SK-N-SH (cell line): Measurements from ENCODE around the gene RAB23. TPM values are rescaled to one million over a fixed set of nuclear protein-coding genes. Genes with fewer than 3 reads are reported as not detected.

Experiments
- CTCF ChIA-PET: fragments of 300-600, 350-600 bp; formaldehyde crosslinking; extraction: SDS; loops from one replicate; lab custom pipeline; 2021; lab: Yijun Ruan, JAX
- POLR2A ChIA-PET: fragments of 350-600 bp; sonication (Branson Sonifier 250); formaldehyde crosslinking; extraction: SDS; loops from one replicate; lab custom pipeline; 2020; ENCODE audit warnings: antibody characterized with exemption, inconsistent platforms; lab: Yijun Ruan, JAX
- DNase-seq: peaks from one replicate; pipeline ENCODE4 v3.0.0; 2012
- H2AFZ ChIP-seq: fragments of 200-600 bp; sonication (generic); 2 replicates; pipeline ENCODE4 v1.8.1; 2016; ENCODE audit warnings: antibody characterized with exemption, mild to moderate bottlenecking, low read depth
- H3F3A ChIP-seq: fragments of 200-600 bp; sonication (generic); replicated peaks from 2 replicates; pipeline ENCODE3; 2016; ENCODE audit warnings: antibody characterized with exemption, mild to moderate bottlenecking; ENCODE audit not compliant: insufficient read depth
- H3K27ac ChIP-seq, 2 experiments: fragments of 200-500 bp in 1 of 2; fragments of 200-600 bp in 1 of 2; sonication (Bioruptor generic) in 1 of 2; sonication (generic), shearing (Covaris generic) in 1 of 2; 2 replicates each; pipeline versions ENCODE4 v1.5.1 to v1.6.1; 2014 to 2016; ENCODE audit warnings: low read depth in 2 of 2, inconsistent platforms in 1 of 2, low read length in 1 of 2, mild to moderate bottlenecking in 1 of 2, mixed read lengths in 1 of 2
- H3K27me3 ChIP-seq: fragments of 200-600 bp; sonication (generic), shearing (Covaris generic); 2 replicates; pipeline ENCODE4 v1.6.1; 2016; ENCODE audit warnings: mixed run types; ENCODE audit not compliant: insufficient read depth
- H3K36me3 ChIP-seq, 2 experiments: fragments of 200-500 bp in 1 of 2; fragments of 200-600 bp in 1 of 2; sonication (Bioruptor generic) in 1 of 2; sonication (generic) in 1 of 2; replicated peaks in 1 of 2; 2 replicates each; pipeline versions ENCODE3 to v1.5.1; 2014 to 2016; ENCODE audit warnings: low read length in 1 of 2, mild to moderate bottlenecking in 1 of 2; ENCODE audit not compliant: insufficient read depth in 2 of 2, control insufficient read depth in 1 of 2
- H3K4me1 ChIP-seq, 2 experiments: fragments of 200-500 bp in 1 of 2; fragments of 200-600 bp in 1 of 2; sonication (Bioruptor generic) in 1 of 2; sonication (generic), shearing (Covaris generic) in 1 of 2; 2 replicates each; pipeline versions ENCODE4 v1.5.1 to v1.6.1; 2014 to 2016; ENCODE audit warnings: low read depth in 1 of 2, low read length in 1 of 2, mixed run types in 1 of 2; ENCODE audit not compliant: insufficient read depth in 2 of 2, control insufficient read depth in 1 of 2
- H3K4me2 ChIP-seq: fragments of 200-600 bp; sonication (generic), shearing (Covaris generic); 2 replicates; pipeline ENCODE4 v1.6.1; 2017; ENCODE audit warnings: mixed run types
- H3K4me3 ChIP-seq, 2 experiments: fragments of 200-500 bp in 1 of 2; fragments of 200-600 bp in 1 of 2; sonication (Bioruptor generic) in 1 of 2; sonication (generic), shearing (Covaris generic) in 1 of 2; 2 replicates each; pipeline versions ENCODE4 v1.5.1 to v1.8.1; 2014 to 2016; ENCODE audit warnings: low read depth in 2 of 2, inconsistent platforms in 1 of 2, low read length in 1 of 2, mild to moderate bottlenecking in 1 of 2, mixed read lengths in 1 of 2, moderate library complexity in 1 of 2
- H3K79me2 ChIP-seq: fragments of 200-600 bp; sonication (generic); 2 replicates; pipeline ENCODE4 v1.8.1; 2017; ENCODE audit warnings: mild to moderate bottlenecking; ENCODE audit not compliant: insufficient read depth
- H3K9ac ChIP-seq: fragments of 200-600 bp; sonication (generic); 2 replicates; pipeline ENCODE4 v1.6.1; 2017; ENCODE audit warnings: mixed run types
- H3K9me2 ChIP-seq: fragments of 200-600 bp; sonication (generic); 2 replicates; pipeline ENCODE4 v1.6.1; 2017; ENCODE audit warnings: mixed run types
- H3K9me3 ChIP-seq: fragments of 200-600 bp; sonication (generic); 2 replicates; pipeline ENCODE4 v1.6.1; 2017; ENCODE audit warnings: mixed run types, mild to moderate bottlenecking, moderate library complexity
- H4K20me1 ChIP-seq: fragments of 200-600 bp; sonication (generic); 2 replicates; pipeline ENCODE4 v1.6.1; 2017; ENCODE audit warnings: mild to moderate bottlenecking, mixed run types; ENCODE audit not compliant: insufficient read depth
- CHD2 ChIP-seq: fragments of 150-350 bp; IDR thresholded peaks from 2 replicates; pipeline ENCODE4 v1.6.1; 2018; ENCODE audit warnings: low read length; ENCODE audit not compliant: partially characterized antibody
- ELF1 ChIP-seq: IDR thresholded peaks from 2 replicates; pipeline ENCODE4 v1.4.0; 2012
- EP300 ChIP-seq, 2 experiments: IDR thresholded peaks; 2 replicates each; pipeline versions ENCODE4 v1.4.0 to v1.6.1; 2012; ENCODE audit warnings: borderline replicate concordance in 1 of 2, low read depth in 1 of 2, low read length in 1 of 2
- EZH2phosphoT487 ChIP-seq: fragments of 200-600 bp; sonication (generic); IDR thresholded peaks from 2 replicates; pipeline ENCODE4 v1.6.1; 2017; ENCODE audit warnings: low read depth, mixed run types, mild to moderate bottlenecking, antibody characterized with exemption, moderate library complexity, borderline replicate concordance
- FOSL2 ChIP-seq: IDR thresholded peaks from 2 replicates; pipeline ENCODE4 v1.4.0; 2012; ENCODE audit warnings: low read depth, mild to moderate bottlenecking, moderate library complexity, borderline replicate concordance
- FOXJ3 ChIP-seq: sonication (generic); formaldehyde crosslinking; IDR thresholded peaks from 2 replicates; pipeline ENCODE4 v1.5.1; 2020; ENCODE audit warnings: mild to moderate bottlenecking, missing genetic modification reagents
- FOXM1 ChIP-seq: IDR thresholded peaks from 2 replicates; pipeline ENCODE4 v1.4.0; 2012; ENCODE audit warnings: low read depth, mild to moderate bottlenecking
- GABPA ChIP-seq: IDR thresholded peaks from 2 replicates; pipeline ENCODE4 v1.4.0; 2012; ENCODE audit warnings: low read depth, mild to moderate bottlenecking
- JUND ChIP-seq: IDR thresholded peaks from 2 replicates; pipeline ENCODE4 v1.4.0; 2012
- MEF2A ChIP-seq: IDR thresholded peaks from 2 replicates; pipeline ENCODE4 v1.4.0; 2012; ENCODE audit warnings: low read depth, borderline replicate concordance
- MXI1 ChIP-seq: IDR thresholded peaks from 2 replicates; pipeline ENCODE4 v1.6.1; 2012; ENCODE audit warnings: mild to moderate bottlenecking, low read depth, low read length, improper control_type of control experiment
- RAD21 ChIP-seq: IDR thresholded peaks from 2 replicates; pipeline ENCODE4 v1.6.1; 2012; ENCODE audit warnings: mild to moderate bottlenecking, low read length
- RCOR1 ChIP-seq: fragments of 150-350 bp; IDR thresholded peaks from 2 replicates; pipeline ENCODE4 v1.6.1; 2017; ENCODE audit warnings: antibody characterized with exemption, low read length
- RFX5 ChIP-seq: IDR thresholded peaks from 2 replicates; pipeline ENCODE4 v1.6.1; 2012; ENCODE audit warnings: mild to moderate bottlenecking, improper control_type of control experiment, low read length
- RXRA ChIP-seq: IDR thresholded peaks from 2 replicates; pipeline ENCODE4 v1.4.0; 2012; ENCODE audit warnings: low read depth, mild to moderate bottlenecking, borderline replicate concordance
- SIN3A ChIP-seq: IDR thresholded peaks from 2 replicates; pipeline ENCODE4 v1.6.1; 2012; ENCODE audit warnings: low read depth, mild to moderate bottlenecking, low read length, moderate library complexity, borderline replicate concordance
- SMC3 ChIP-seq: IDR thresholded peaks from 2 replicates; pipeline ENCODE4 v1.6.1; 2012; ENCODE audit warnings: low read depth, low read length, improper control_type of control experiment
- TAF1 ChIP-seq: IDR thresholded peaks from 2 replicates; pipeline ENCODE4 v1.6.1; 2012; ENCODE audit warnings: low read depth, mild to moderate bottlenecking, low read length, moderate library complexity, borderline replicate concordance
- TCF12 ChIP-seq: IDR thresholded peaks from 2 replicates; pipeline ENCODE4 v1.4.0; 2012
- TEAD4 ChIP-seq: IDR thresholded peaks from 2 replicates; pipeline ENCODE4 v1.4.0; 2012; ENCODE audit warnings: mild to moderate bottlenecking, borderline replicate concordance; ENCODE audit not compliant: insufficient read depth
- YY1 ChIP-seq: IDR thresholded peaks from 2 replicates; pipeline ENCODE4 v1.4.0; 2012; ENCODE audit warnings: low read depth, mild to moderate bottlenecking
- WGBS: methylation state at CpG from one replicate; pipeline ENCODE4 v1.1.6; 2017; ENCODE audit warnings: low lambda C conversion rate; 5-methylcytosine and 5-hydroxymethylcytosine counted together
- polyA plus RNA-seq, 3 experiments: library from polyadenylated mRNA; depleted of rRNA; stranded (reverse); fragments of >200 nt; gene quantifications; 2 replicates each; pipeline ENCODE4 v1.2.3, GENCODE V29; 2012
- TF ChIP-seq, protein P1 (sequence below): IDR thresholded peaks from 2 replicates; pipeline ENCODE4; 2012
- TF ChIP-seq, protein P2 (sequence below): IDR thresholded peaks from 2 replicates; pipeline ENCODE4 v1.4.0; 2012; ENCODE audit warnings: low read depth
- TF ChIP-seq, protein P3 (sequence below): fragments of 200-600 bp; sonication (generic); IDR thresholded peaks from 2 replicates; pipeline ENCODE4 v1.6.1; 2017; ENCODE audit warnings: antibody characterized with exemption, mild to moderate bottlenecking, moderate library complexity
- TF ChIP-seq, protein P4 (sequence below): fragments of 150-350 bp; IDR thresholded peaks from 2 replicates; pipeline ENCODE4 v1.6.1; 2017; ENCODE audit warnings: antibody characterized with exemption, low read length, low read depth, borderline replicate concordance

Gene RAB23
- polyA plus RNA-seq, 1 of the 3 experiments (the other 2 are of a cell fraction) = 6.6 TPM

DNA sequence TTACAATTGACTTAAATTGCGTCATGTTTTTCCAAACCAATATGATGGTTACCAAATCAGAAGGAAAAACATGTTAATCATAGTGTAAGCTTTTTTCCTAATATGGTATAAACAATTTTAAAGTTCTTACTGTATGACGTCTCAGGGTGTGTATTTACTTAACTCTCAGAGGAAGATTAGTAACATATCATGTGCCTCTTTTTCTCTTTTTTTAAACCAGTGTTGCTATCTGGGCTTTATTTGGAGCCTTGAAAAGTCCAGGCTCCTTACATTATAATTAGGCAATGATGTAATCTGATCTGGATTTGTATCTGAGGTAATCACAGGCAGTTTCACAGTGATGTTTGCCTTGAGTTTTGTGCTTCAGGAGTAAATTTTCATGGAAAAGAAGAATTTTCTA, 20.4 kb upstream of the RAB23 start:
- CTCF ChIA-PET = interaction anchor here (0.6 to 1.3 kb wide), 3 partner anchors 10 to 928 kb away, joined by 3 read pairs; no protein-coding TSS in a partner anchor
- 40% methylated on average over 2 of the region's 2 CpGs for WGBS
- H3K4me3 ChIP-seq = no peak overlapping the region
- no peak for DNase-seq
- POLR2A ChIA-PET = no interaction called here
- H3K9me2 ChIP-seq = no peaks in the 10 kb centered on the region
- peak overlapping the region in 1 of 2 experiments; percentile 67; a peak in 2 of 4 replicates for H3K27ac ChIP-seq
- peak overlapping the region; percentile 10; the same call in 1 of the 2 replicates for H2AFZ ChIP-seq
- TF ChIP-seq FOXJ3 (CRISPR knock-in tag) = no peak
- no peak for TF ChIP-seq EZH2phosphoT487
- TF ChIP-seq SIN3A = no peak
- no peak for TF ChIP-seq RAD21
- no peak for TF ChIP-seq CHD2
- TF ChIP-seq TAF1 = no peak
- no peak for TF ChIP-seq TEAD4
- no peak for TF ChIP-seq MEF2A
- no peak for TF ChIP-seq ELF1
- TF ChIP-seq, protein P1, sequence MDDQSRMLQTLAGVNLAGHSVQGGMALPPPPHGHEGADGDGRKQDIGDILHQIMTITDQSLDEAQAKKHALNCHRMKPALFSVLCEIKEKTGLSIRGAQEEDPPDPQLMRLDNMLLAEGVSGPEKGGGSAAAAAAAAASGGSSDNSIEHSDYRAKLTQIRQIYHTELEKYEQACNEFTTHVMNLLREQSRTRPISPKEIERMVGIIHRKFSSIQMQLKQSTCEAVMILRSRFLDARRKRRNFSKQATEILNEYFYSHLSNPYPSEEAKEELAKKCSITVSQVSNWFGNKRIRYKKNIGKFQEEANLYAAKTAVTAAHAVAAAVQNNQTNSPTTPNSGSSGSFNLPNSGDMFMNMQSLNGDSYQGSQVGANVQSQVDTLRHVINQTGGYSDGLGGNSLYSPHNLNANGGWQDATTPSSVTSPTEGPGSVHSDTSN = no peak
- no peak for TF ChIP-seq RCOR1
- no peak for TF ChIP-seq RFX5
- TF ChIP-seq JUND = no peak
- TF ChIP-seq TCF12 = no peak
- no peak for TF ChIP-seq YY1
- TF ChIP-seq, protein P2, sequence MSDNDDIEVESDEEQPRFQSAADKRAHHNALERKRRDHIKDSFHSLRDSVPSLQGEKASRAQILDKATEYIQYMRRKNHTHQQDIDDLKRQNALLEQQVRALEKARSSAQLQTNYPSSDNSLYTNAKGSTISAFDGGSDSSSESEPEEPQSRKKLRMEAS = no peak
- no peak for TF ChIP-seq FOXM1
- no peak for TF ChIP-seq GABPA
- no peak for TF ChIP-seq RXRA
- H3K9me3 ChIP-seq = no peaks in the 10 kb centered on the region
- H3K4me2 ChIP-seq = no peak overlapping the region
- no peaks in the 10 kb centered on the region for H4K20me1 ChIP-seq
- H3F3A ChIP-seq = no peaks in the 10 kb centered on the region
- H3K36me3 ChIP-seq = no peaks in the 10 kb centered on the region
- H3K79me2 ChIP-seq = no peaks in the 10 kb centered on the region
- H3K4me1 ChIP-seq = peaks cover 0 to 7% of the 10 kb centered on the region in 2 experiments; a peak in 1 of 4 replicates
- no peaks in the 10 kb centered on the region for H3K27me3 ChIP-seq
- no peak overlapping the region; the same call in 1 of the 2 replicates for H3K9ac ChIP-seq

DNA sequence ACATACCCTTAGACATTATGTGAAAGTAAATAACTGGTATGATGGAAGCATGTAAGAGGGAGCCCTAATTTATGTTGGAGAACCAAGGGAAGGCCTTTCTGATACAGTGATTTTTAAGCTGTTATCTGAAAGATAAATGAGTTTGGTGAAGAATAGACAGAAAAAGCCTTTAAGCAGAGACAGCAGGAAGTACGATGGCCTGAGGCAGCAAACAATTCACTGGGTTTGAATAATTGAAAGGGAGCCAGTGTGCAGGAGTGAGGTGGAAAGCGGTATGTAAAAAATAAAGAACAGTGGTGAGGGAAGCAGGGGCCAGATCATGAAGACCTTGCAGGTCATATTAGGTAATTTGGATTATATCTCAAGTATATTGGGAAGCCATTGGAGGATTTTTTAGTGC, 4.1 kb upstream of the RAB23 start:
- H3K4me2 ChIP-seq = no peak overlapping the region
- H3F3A ChIP-seq = peaks cover 10% of the 10 kb centered on the region
- H3K36me3 ChIP-seq = no peaks in the 10 kb centered on the region
- H3K79me2 ChIP-seq = peaks cover 6% of the 10 kb centered on the region
- H4K20me1 ChIP-seq = no peaks in the 10 kb centered on the region
- no peak overlapping the region for H3K27ac ChIP-seq
- peaks cover 0 to 4% of the 10 kb centered on the region in 2 experiments; a peak in 2 of 4 replicates for H3K4me1 ChIP-seq
- H2AFZ ChIP-seq = 0 out of 2 replicates have a peak overlapping the region, but pooled peaks have one; percentile 41
- WGBS = 78% methylated on average over 2 of the region's 2 CpGs
- no peak for DNase-seq
- CTCF ChIA-PET = no interaction called here
- H3K9ac ChIP-seq = no peak overlapping the region
- no peak overlapping the region for H3K4me3 ChIP-seq
- no peaks in the 10 kb centered on the region for H3K9me2 ChIP-seq
- POLR2A ChIA-PET = no interaction called here
- no peaks in the 10 kb centered on the region; the same call in 1 of the 2 replicates for H3K9me3 ChIP-seq
- no peaks in the 10 kb centered on the region for H3K27me3 ChIP-seq
- TF ChIP-seq FOSL2 (no peak), TAF1 (no peak), FOXM1 (no peak), GABPA (no peak), TCF12 (no peak), JUND (no peak), YY1 (no peak), MXI1 (no peak), EP300 (IDR thresholded peaks at IDR 0.05; ENCODE audit: borderline replicate concordance in 1 of 2, low read depth in 1 of 2, low read length in 1 of 2) (no peak), TEAD4 (no peak), FOXJ3 (CRISPR knock-in tag) (no peak), RAD21 (no peak), ELF1 (no peak), SMC3 (no peak)
- TF ChIP-seq, protein P3, sequence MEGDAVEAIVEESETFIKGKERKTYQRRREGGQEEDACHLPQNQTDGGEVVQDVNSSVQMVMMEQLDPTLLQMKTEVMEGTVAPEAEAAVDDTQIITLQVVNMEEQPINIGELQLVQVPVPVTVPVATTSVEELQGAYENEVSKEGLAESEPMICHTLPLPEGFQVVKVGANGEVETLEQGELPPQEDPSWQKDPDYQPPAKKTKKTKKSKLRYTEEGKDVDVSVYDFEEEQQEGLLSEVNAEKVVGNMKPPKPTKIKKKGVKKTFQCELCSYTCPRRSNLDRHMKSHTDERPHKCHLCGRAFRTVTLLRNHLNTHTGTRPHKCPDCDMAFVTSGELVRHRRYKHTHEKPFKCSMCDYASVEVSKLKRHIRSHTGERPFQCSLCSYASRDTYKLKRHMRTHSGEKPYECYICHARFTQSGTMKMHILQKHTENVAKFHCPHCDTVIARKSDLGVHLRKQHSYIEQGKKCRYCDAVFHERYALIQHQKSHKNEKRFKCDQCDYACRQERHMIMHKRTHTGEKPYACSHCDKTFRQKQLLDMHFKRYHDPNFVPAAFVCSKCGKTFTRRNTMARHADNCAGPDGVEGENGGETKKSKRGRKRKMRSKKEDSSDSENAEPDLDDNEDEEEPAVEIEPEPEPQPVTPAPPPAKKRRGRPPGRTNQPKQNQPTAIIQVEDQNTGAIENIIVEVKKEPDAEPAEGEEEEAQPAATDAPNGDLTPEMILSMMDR = no peak
- TF ChIP-seq, protein P4, sequence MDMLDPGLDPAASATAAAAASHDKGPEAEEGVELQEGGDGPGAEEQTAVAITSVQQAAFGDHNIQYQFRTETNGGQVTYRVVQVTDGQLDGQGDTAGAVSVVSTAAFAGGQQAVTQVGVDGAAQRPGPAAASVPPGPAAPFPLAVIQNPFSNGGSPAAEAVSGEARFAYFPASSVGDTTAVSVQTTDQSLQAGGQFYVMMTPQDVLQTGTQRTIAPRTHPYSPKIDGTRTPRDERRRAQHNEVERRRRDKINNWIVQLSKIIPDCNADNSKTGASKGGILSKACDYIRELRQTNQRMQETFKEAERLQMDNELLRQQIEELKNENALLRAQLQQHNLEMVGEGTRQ = no peak
